Measurements from ENCODE around the gene FHIT. TPM values are rescaled to one million over a fixed set of nuclear protein-coding genes. Genes with fewer than 3 reads are reported as not detected.

Gene FHIT
- total and polyA plus RNA-seq, 2 of the 4 experiments (the other 2 are of a cell fraction): 0.07 TPM; not detected in 1

DNA sequence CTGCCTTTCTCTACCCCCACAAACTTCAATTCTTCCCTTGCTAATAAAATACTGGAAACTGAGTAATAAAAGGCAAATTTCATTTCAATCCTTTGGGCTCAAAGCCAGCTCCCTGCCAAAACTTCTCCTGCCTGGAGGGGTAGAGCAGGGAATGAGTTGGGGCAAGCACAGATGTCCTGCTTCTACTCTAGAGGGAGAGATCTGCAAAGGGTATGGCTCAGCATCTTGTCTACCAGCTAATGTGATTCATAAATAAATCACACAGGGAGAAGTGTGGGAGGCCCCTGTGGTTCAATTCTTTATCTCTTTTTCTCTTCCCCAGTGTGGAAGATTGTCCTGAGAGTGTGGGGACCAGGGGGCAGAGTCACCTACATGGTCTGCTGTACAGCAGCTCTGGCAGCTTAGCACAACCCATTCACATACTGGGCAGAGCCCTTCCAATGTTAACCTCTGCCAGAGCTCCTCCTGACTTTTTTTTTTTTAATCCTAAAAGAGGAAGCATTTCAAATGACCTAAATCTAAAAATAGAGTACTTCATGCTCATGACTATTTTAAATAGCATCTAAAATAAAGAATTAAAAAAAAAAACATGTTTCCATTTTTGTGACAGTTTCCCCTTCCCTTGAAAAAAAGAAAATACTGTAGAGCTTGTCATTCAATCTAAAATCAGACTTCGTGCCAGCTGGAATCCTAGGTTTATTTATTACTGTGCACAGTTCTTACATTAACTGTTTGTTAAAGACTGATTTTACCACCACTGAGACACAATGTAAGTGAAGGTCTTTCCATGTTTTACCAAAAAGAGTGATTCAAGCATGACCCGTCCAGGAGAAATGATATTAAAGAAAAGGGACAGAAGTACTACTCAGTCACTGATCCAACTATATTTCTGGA lies 1117.7 kb downstream of the FHIT start:
- TF ChIP-seq POLR2A (IDR thresholded peaks at IDR 0.05; ENCODE audit: low read depth, low read length): no peak
- no peak for TF ChIP-seq MXI1 (IDR thresholded peaks at IDR 0.05; ENCODE audit: borderline replicate concordance, low read depth, low read length)
- no peak for TF ChIP-seq RFX5 (IDR thresholded peaks at IDR 0.05; ENCODE audit: low read depth, low read length)
- TF ChIP-seq, protein P1, sequence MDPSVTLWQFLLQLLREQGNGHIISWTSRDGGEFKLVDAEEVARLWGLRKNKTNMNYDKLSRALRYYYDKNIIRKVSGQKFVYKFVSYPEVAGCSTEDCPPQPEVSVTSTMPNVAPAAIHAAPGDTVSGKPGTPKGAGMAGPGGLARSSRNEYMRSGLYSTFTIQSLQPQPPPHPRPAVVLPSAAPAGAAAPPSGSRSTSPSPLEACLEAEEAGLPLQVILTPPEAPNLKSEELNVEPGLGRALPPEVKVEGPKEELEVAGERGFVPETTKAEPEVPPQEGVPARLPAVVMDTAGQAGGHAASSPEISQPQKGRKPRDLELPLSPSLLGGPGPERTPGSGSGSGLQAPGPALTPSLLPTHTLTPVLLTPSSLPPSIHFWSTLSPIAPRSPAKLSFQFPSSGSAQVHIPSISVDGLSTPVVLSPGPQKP (IDR thresholded peaks at IDR 0.05; ENCODE audit: borderline replicate concordance, low read depth, low read length): no peak
- TF ChIP-seq, protein P2, sequence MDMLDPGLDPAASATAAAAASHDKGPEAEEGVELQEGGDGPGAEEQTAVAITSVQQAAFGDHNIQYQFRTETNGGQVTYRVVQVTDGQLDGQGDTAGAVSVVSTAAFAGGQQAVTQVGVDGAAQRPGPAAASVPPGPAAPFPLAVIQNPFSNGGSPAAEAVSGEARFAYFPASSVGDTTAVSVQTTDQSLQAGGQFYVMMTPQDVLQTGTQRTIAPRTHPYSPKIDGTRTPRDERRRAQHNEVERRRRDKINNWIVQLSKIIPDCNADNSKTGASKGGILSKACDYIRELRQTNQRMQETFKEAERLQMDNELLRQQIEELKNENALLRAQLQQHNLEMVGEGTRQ (IDR thresholded peaks at IDR 0.05; ENCODE audit: low read depth, low read length): no peak
- no peak for TF ChIP-seq CHD1 (IDR thresholded peaks at IDR 0.05; ENCODE audit: low read depth, low read length)
- TF ChIP-seq MAZ (IDR thresholded peaks at IDR 0.05; ENCODE audit: borderline replicate concordance, low read depth, low read length): no peak
- TF ChIP-seq RAD21 (IDR thresholded peaks at IDR 0.05; ENCODE audit: low read length): no peak
- no peak for TF ChIP-seq FOS (IDR thresholded peaks at IDR 0.05; ENCODE audit: low read depth, low read length)
- H3K79me1 ChIP-seq (ENCODE audit: low read depth in 1 of 2, low read length in 2 of 2): no peaks in the 10 kb centered on the region
- no peak overlapping the region for H2BK15ac ChIP-seq (ENCODE audit: low read depth, low read length)
- no peak overlapping the region for H3K27ac ChIP-seq (ENCODE audit: insufficient read depth, low read length)
- H3K4me1 ChIP-seq (ENCODE audit: control insufficient read depth, insufficient read depth, low read length): no peaks in the 10 kb centered on the region
- no peak overlapping the region for H3K9ac ChIP-seq (ENCODE audit: low read depth, low read length)
- dilution Hi-C loops (cut with HindIII; ENCODE audit: low sequenced_read_pairs, unreplicated experiment): no loop called here
- no peak overlapping the region for H3K14ac ChIP-seq (replicated peaks; ENCODE audit: low read depth, low read length)
- no peak overlapping the region for H2AK9ac ChIP-seq (replicated peaks; ENCODE audit: low read depth, low read length, poor library complexity)
- H2AFZ ChIP-seq (replicated peaks; ENCODE audit: low read length, poor library complexity): no peak overlapping the region
- intact Hi-C loops (cut with micrococcal nuclease): no loop called here
- no peak overlapping the region for H3K4ac ChIP-seq (ENCODE audit: low read depth, low read length)
- H3K27me3 ChIP-seq (ENCODE audit: control insufficient read depth, insufficient read depth, low read length): no peaks in the 10 kb centered on the region
- no peak overlapping the region for H3K4me2 ChIP-seq (ENCODE audit: low read depth, low read length)
- H2AK5ac ChIP-seq (ENCODE audit: low read depth, low read length): no peak overlapping the region
- no peaks in the 10 kb centered on the region for H3K9me1 ChIP-seq (ENCODE audit: insufficient read depth, low read length)
- no TSS peak for BruUV-seq (replicated peaks)
- H2BK5ac ChIP-seq (ENCODE audit: low read depth, low read length, poor library complexity, severe bottlenecking): no peak overlapping the region
- DNase-seq: no peak
- H4K91ac ChIP-seq (ENCODE audit: insufficient read depth, low read depth, low read length): no peak overlapping the region
- no peaks in the 10 kb centered on the region for H4K20me1 ChIP-seq (ENCODE audit: insufficient read depth, low read length)
- no peak for ATAC-seq (ENCODE audit: low read depth)
- no peak overlapping the region for H3K56ac ChIP-seq (ENCODE audit: extremely low read depth, insufficient read depth, low read length)
- ChIA-PET POLR2A (ENCODE audit: unreplicated experiment) (interaction anchor here (0.7 kb wide), 1 partner anchor 261 kb away, joined by 5 read pairs; no protein-coding TSS in a partner anchor), CTCF (interaction anchor here (0.8 kb wide), 1 partner anchor 8 kb away, joined by 6 read pairs; no protein-coding TSS in a partner anchor)
- no peak overlapping the region for H3K23ac ChIP-seq (ENCODE audit: low read depth, low read length)
- H2BK120ac ChIP-seq (ENCODE audit: low read depth, low read length): no peak overlapping the region
- no peak overlapping the region for H2BK20ac ChIP-seq (ENCODE audit: low read depth, low read length)
- H3K9me3 ChIP-seq (ENCODE audit: control insufficient read depth, insufficient read depth, low read length): no peaks in the 10 kb centered on the region
- no CpG with 5 or more reads among the region's 2 CpGs for WGBS, 2 experiments (ENCODE audit: extremely low coverage in 2 of 2, insufficient read length in 1 of 2)
- H3K18ac ChIP-seq (ENCODE audit: low read depth, low read length): no peak overlapping the region
- H3K4me3 ChIP-seq (ENCODE audit: insufficient read depth, low read depth, low read length): no peak overlapping the region
- in situ Hi-C loops (cut with MboI; ENCODE audit: low sequenced_read_pairs): no loop called here
- H4K5ac ChIP-seq (ENCODE audit: low read depth, low read length): no peak overlapping the region
- no peaks in the 10 kb centered on the region for H3K36me3 ChIP-seq (ENCODE audit: control insufficient read depth, insufficient read depth, low read length)
- H4K8ac ChIP-seq (ENCODE audit: low read depth in 2 of 2, low read length in 2 of 2): no peak overlapping the region
